ENCODE measurements around the gene OR2S2. TPM values are rescaled to one million over a fixed set of nuclear protein-coding genes. Genes with fewer than 3 reads are reported as not detected.
A peak's percentile ranks its signal among the peaks of the same experiment; 100 is the strongest.

The OR2S2 gene
- total RNA-seq, 3 donors from 2014 or later = not detected

GRCh38 chr9:35956651-35957050, 1.3 kb downstream of the OR2S2 start:
- TF ChIP-seq CTCF (IDR thresholded peaks at IDR 0.05) = no peak
- ATAC-seq (no peak), DNase-seq (no peak)
- peaks cover 18% of the 10 kb centered on the region for H3K4me1 ChIP-seq (ENCODE audit: low read depth)
- no peaks in the 10 kb centered on the region for H3K9me3 ChIP-seq
- H3K36me3 ChIP-seq (ENCODE audit: low read depth) = no peaks in the 10 kb centered on the region
- intact Hi-C loops (cut with DNase I, micrococcal nuclease) = loop anchor here in 1 of 2 donors (10.0 kb wide), 1 partner anchor 58 kb away; no protein-coding TSS in a partner anchor
- H3K4me3 ChIP-seq = no peak overlapping the region

- Histone ChIP-seq H3K4me1 (ENCODE audit: low read depth) (peaks cover 6% of the 10 kb centered on the region), H3K9me3 (no peaks in the 10 kb centered on the region), H3K4me3 (no peak overlapping the region), H3K36me3 (ENCODE audit: low read depth) (no peaks in the 10 kb centered on the region)
- DNase-seq (peak in 1 of 3 donors; percentile 78), ATAC-seq (peak; percentile 93)
- TF ChIP-seq CTCF (IDR thresholded peaks at IDR 0.05) = peak; percentile 64
- intact Hi-C loops (cut with DNase I, micrococcal nuclease) = loop anchor here (1.0 to 10.0 kb wide), 2 partner anchors 60 to 68 kb away; no protein-coding TSS in a partner anchor
These were observed 2.9 kb downstream of the OR2S2 start for GRCh38 chr9:35954942-35955546.

GRCh38 chr9:35952526-35953191, 5.3 kb downstream of the OR2S2 start:
- intact Hi-C loops (cut with DNase I, micrococcal nuclease) = loop anchor here in 1 of 2 donors (10.0 kb wide), 1 partner anchor 62 kb away; no protein-coding TSS in a partner anchor
- no peak for DNase-seq
- no peaks in the 10 kb centered on the region for H3K36me3 ChIP-seq (ENCODE audit: low read depth)
- no peak for TF ChIP-seq CTCF (IDR thresholded peaks at IDR 0.05)
- no peaks in the 10 kb centered on the region for H3K9me3 ChIP-seq
- H3K4me1 ChIP-seq (ENCODE audit: low read depth) = peaks cover 9% of the 10 kb centered on the region
- no peak overlapping the region for H3K4me3 ChIP-seq
- ATAC-seq = no peak

GRCh38 chr9:35951736-35952135, 6.2 kb downstream of the OR2S2 start:
- Histone ChIP-seq H3K4me3 (no peak overlapping the region), H3K4me1 (ENCODE audit: low read depth) (peaks cover 12% of the 10 kb centered on the region), H3K9me3 (no peaks in the 10 kb centered on the region), H3K36me3 (ENCODE audit: low read depth) (no peaks in the 10 kb centered on the region)
- no peak for TF ChIP-seq CTCF (IDR thresholded peaks at IDR 0.05)
- ATAC-seq (no peak), DNase-seq (no peak)
- intact Hi-C loops (cut with DNase I, micrococcal nuclease) = loop anchor here in 1 of 2 donors (10.0 kb wide), 1 partner anchor 63 kb away; no protein-coding TSS in a partner anchor

GRCh38 chr9:35948901-35949318, 9.0 kb downstream of the OR2S2 start:
- H3K4me3 ChIP-seq = no peak overlapping the region
- DNase-seq (peak in 1 of 3 donors; percentile 51), ATAC-seq (peak; percentile 87)
- peaks cover 27% of the 10 kb centered on the region for H3K4me1 ChIP-seq (ENCODE audit: low read depth)
- no peak for TF ChIP-seq CTCF (IDR thresholded peaks at IDR 0.05)
- H3K36me3 ChIP-seq (ENCODE audit: low read depth) = no peaks in the 10 kb centered on the region
- intact Hi-C loops (cut with DNase I, micrococcal nuclease) = loop anchor here (5.0 kb wide), 2 partner anchors 42 to 47 kb away; partner anchors contain the start of genes HRCT1 (in 1 of the 2) and SPAAR (in 1 of the 2)
- no peaks in the 10 kb centered on the region for H3K9me3 ChIP-seq

Measured in mucosa of descending colon (tissue), 3 donors.